NCI-H510A treated with DMSO at 0.1 percent for 48 hours (cell line): ENCODE measurements around the gene THBS3.

ENCODE experiments used
- DNase-seq: peaks from one replicate; lab custom pipeline; 2025; lab: John Stamatoyannopoulos, UW

THBS3 gene

GRCh38 chr1:155187456-155187891 is 20.2 kb downstream of the THBS3 start:
- no peak for DNase-seq

GRCh38 chr1:155186794-155187455 is 20.8 kb downstream of the THBS3 start:
- DNase-seq, result no peak

GRCh38 chr1:155186067-155186793 is 21.5 kb downstream of the THBS3 start:
- peak; percentile 71 for DNase-seq

- DNase-seq, result no peak
These were observed 22.0 kb downstream of the THBS3 start for GRCh38 chr1:155185783-155186066.

- DNase-seq, result peak; percentile 18
These were observed 22.6 kb downstream of the THBS3 start for GRCh38 chr1:155184835-155185782.

- DNase-seq, result no peak
These were observed 23.3 kb downstream of the THBS3 start for GRCh38 chr1:155184351-155184811.

GRCh38 chr1:155183775-155184221 is 23.9 kb downstream of the THBS3 start:
- DNase-seq, result no peak

GRCh38 chr1:155182052-155182550 is 25.6 kb downstream of the THBS3 start:
- no peak for DNase-seq

- no peak for DNase-seq
These were observed 26.2 kb downstream of the THBS3 start for GRCh38 chr1:155181371-155182051.

GRCh38 chr1:155179112-155180031 is 28.3 kb downstream of the THBS3 start:
- DNase-seq, result no peak

- no peak for DNase-seq
These were observed 29.1 kb downstream of the THBS3 start for GRCh38 chr1:155178441-155179111.

GRCh38 chr1:155177918-155178281 is 29.8 kb downstream of the THBS3 start:
- no peak for DNase-seq

- no peak for DNase-seq
These were observed 30.3 kb downstream of the THBS3 start for GRCh38 chr1:155177192-155177917.

GRCh38 chr1:155176544-155177071 is 31.1 kb downstream of the THBS3 start:
- peak; percentile 87 for DNase-seq

GRCh38 chr1:155175927-155176371 is 31.7 kb downstream of the THBS3 start:
- peak; percentile 23 for DNase-seq

GRCh38 chr1:155175281-155175926 is 32.3 kb downstream of the THBS3 start:
- DNase-seq, result no peak

- DNase-seq, result no peak
These were observed 33.1 kb downstream of the THBS3 start for GRCh38 chr1:155174324-155175280.
